Stimulated activated CD8-positive, alpha-beta memory T cell treated with anti-CD3 and anti-CD28 coated beads, Interleukin-4, amount 100 ng/mL, for 4 hours (primary cell): Measurements from ENCODE around the gene HNRNPR.
A peak's percentile ranks its signal among the peaks of the same experiment; 100 is the strongest.

Source experiments
- DNase-seq, 2 donors: peaks; one replicate each; pipeline ENCODE4 v3.0.0-alpha.2; 2020; ENCODE audit warnings: low read depth in 2 of 2, low spot score in 1 of 2

Gene HNRNPR

GRCh38 chr1:23369335-23370013 lies 25.4 kb upstream of the HNRNPR start, which contains the start of gene ZNF436:
Gene ZNF436, minus strand, starts transcription at chr1:23369836. Its CDS starts 1,831 bp downstream, at chr1:23368005.
- DNase-seq = no peak

GRCh38 chr1:23368562-23369334 lies 24.7 kb upstream of the HNRNPR start:
- DNase-seq = peak; percentile 69 to 75

GRCh38 chr1:23367791-23368561 lies 23.9 kb upstream of the HNRNPR start:
- peak; percentile 91 to 98 for DNase-seq

DNA sequence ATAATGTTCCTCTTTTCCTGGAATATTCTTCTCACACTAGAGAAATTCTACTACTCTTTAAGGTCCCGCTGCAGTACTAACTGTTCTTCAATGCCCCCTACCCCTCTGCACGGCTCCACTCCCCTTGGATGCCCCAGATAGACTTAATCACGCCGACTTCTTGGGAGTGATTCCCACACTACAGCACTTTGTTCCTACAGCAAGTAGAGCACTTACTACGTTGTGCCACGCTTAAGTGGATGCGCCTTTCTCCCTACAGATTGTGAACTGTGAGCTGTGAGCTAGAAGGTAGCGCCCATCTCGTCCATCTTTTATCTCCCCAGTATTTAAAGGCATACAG lies 23.3 kb upstream of the HNRNPR start:
- no peak for DNase-seq

- no peak for DNase-seq
Measured at GRCh38 chr1:23366598-23366997, 22.5 kb upstream of the HNRNPR start.

GRCh38 chr1:23366146-23366545 lies 22.1 kb upstream of the HNRNPR start:
- DNase-seq = no peak

DNA sequence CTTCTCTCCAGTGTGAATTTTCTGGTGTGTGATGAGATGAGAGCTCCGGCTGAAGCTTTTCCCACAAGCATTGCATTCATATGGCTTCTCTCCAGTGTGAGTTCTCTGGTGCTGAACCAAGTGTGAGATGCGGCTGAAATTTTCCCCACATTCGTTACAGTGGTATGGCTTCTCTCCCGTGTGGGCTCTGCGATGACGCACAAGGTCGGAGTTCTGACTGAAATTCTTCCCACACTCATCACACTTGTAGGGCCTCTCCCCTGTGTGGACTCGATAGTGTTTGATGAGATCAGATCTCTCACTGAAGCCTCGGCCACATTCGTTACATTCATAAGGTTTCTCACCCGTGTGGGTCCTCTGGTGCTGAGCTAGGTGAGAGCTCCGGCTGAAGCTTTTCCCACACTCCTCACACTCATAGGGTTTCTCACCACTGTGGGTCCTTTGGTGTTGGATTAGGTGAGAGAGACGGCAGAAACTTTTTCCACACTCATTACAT lies 18.2 kb upstream of the HNRNPR start:
- no peak for DNase-seq

GRCh38 chr1:23358310-23358875 lies 14.3 kb upstream of the HNRNPR start:
- DNase-seq = no peak

- DNase-seq = no peak
Measured at GRCh38 chr1:23357138-23357908, 13.2 kb upstream of the HNRNPR start.

GRCh38 chr1:23356471-23357137 lies 12.5 kb upstream of the HNRNPR start:
- DNase-seq = no peak

GRCh38 chr1:23354245-23354644 lies 10.2 kb upstream of the HNRNPR start:
- no peak for DNase-seq

DNA sequence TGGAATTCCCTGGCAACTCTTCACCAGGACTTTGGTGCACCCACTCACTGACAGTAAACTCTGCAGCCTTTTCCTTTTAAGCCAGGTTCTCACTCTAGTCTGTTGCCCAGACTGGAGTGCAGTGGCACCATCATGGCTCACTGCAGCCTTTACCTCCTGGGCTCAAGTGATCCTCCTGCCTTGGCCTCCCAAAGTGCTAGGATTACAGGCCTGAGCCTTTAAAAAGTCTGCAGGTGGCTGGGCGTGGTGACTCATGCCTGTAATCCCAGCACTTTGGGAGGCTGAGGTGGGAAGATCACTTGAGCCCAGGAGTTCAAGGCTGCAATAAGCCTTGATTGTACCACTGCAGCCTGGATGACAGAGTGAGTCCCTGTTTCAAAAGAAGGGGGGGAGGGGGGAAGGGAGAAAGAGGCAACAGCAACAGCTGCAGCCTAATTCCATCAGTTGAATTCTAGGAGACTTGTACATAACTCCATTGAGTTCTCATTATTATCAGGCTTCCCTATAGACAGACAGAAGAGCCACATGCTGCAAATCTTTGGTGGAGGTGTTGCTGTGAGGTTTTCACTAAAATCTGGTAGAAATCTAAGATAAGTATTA lies 8.1 kb upstream of the HNRNPR start:
- DNase-seq = no peak

DNA sequence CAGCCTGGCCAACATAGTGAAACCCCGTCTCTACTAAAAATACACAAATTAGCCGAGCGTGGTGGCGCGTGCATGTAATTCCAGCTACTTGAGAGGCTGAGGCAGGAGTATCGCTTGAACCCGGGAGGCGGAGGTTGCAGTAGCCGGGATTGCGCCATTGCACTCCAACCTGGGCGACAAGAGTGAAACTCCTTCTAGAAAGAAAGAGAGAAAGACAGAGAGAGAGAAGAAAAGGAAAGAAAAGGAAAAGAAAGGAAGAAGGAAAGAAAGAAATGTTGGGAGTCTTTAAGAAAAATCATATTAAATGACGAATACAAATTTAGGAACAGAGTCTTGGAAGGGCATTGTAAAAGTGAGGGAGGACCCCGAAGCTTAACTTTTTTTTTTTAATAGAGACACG lies 1.8 kb upstream of the HNRNPR start:
- DNase-seq = no peak

GRCh38 chr1:23344987-23345472 lies 946 bp upstream of the HNRNPR start:
- DNase-seq = no peak

- DNase-seq = peak; percentile 27 to 34
Measured at GRCh38 chr1:23343221-23344110, 618 bp downstream of the HNRNPR start.

DNA sequence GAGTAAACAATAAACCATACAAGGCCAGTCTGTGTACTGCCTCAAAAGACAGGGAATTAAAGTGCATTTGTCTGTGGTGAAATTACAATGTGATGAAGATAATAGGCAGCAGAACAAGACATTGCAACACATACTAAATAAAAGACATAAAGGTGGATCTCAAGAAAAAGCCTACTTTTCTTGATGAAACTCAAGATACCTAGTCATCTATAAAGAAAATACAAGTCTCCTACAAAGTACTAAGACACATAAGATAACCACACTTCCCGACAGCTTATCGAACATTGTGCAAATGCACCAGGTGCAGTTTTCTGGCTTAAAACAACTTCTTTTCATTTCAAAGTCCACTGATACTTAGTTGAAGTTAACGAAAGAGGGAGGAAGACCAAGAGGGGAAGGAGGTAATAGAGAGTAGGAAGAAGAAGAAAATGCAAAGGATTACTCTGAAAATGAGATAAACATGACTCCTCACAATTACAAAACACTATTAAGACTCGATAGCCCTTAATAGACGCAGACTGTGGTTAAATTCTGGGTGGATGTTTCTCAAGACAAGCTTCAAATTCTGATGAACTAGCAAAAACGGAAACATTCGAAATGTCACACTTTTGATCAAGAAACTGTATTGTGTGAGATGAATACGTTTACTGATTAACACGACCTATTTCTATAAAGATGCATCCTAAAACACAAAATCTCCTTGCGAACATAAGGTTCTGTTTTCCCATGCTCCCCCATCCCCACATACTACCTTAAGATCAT lies 2.0 kb downstream of the HNRNPR start:
- no peak for DNase-seq

- DNase-seq = no peak
Measured at GRCh38 chr1:23339632-23340031, 4.5 kb downstream of the HNRNPR start.

GRCh38 chr1:23337869-23338268 lies 6.2 kb downstream of the HNRNPR start:
- no peak for DNase-seq
